ENCODE results near the gene KMT5B.

KMT5B gene

DNA sequence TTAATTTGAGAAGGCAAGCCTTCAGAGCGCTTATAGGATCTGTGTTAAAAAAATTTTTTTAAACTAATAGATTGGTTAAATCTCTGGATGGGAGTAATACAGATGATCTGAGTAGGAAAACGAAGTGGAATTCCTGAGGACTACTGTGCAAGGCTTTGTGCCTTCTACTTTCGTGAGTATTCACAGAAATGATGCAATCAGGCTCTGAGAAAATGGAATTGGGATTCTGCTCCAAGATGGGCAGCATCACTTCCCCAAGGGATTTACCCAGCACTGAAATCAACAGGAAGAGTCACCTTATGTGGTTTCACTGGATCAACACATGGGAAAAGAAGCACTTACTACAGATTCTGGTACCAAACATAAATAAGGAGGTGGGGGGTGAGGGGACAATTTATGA lies 12.5 kb downstream of the KMT5B start:
- Histone ChIP-seq H3K9me2 (replicated peaks; ENCODE audit: low read depth, low read length) (no peaks in the 10 kb centered on the region), H3K9ac (ENCODE audit: low read depth, low read length, poor library complexity, severe bottlenecking) (no peak overlapping the region), H3K4me1 (ENCODE audit: insufficient read depth, low read length, poor library complexity, severe bottlenecking) (no peaks in the 10 kb centered on the region), H3K79me2 (ENCODE audit: insufficient read depth, low read length) (peaks cover 99% of the 10 kb centered on the region), H3F3A (ENCODE audit: low read depth) (no peaks in the 10 kb centered on the region), H4K20me1 (ENCODE audit: insufficient read depth, low read length, poor library complexity, severe bottlenecking) (peaks cover 92% of the 10 kb centered on the region), H3K4me3 (ENCODE audit: low read length, poor library complexity, severe bottlenecking) (no peak overlapping the region), H3K4me2 (ENCODE audit: low read depth, low read length, poor library complexity, severe bottlenecking) (no peak overlapping the region), H3K36me3 (ENCODE audit: insufficient read depth, low read length) (peaks cover 6% of the 10 kb centered on the region; the same call in 1 of the 2 replicates), H3K27me3 (ENCODE audit: insufficient read depth, low read length, poor library complexity, severe bottlenecking) (no peaks in the 10 kb centered on the region), H3K9me3 (ENCODE audit: insufficient read depth, low read depth, low read length) (no peaks in the 10 kb centered on the region), H2AFZ (ENCODE audit: low read length) (no peak overlapping the region)
- TF ChIP-seq EZH2phosphoT487 (IDR thresholded peaks at IDR 0.05; ENCODE audit: borderline replicate concordance): no peak
- TF ChIP-seq, protein P1, sequence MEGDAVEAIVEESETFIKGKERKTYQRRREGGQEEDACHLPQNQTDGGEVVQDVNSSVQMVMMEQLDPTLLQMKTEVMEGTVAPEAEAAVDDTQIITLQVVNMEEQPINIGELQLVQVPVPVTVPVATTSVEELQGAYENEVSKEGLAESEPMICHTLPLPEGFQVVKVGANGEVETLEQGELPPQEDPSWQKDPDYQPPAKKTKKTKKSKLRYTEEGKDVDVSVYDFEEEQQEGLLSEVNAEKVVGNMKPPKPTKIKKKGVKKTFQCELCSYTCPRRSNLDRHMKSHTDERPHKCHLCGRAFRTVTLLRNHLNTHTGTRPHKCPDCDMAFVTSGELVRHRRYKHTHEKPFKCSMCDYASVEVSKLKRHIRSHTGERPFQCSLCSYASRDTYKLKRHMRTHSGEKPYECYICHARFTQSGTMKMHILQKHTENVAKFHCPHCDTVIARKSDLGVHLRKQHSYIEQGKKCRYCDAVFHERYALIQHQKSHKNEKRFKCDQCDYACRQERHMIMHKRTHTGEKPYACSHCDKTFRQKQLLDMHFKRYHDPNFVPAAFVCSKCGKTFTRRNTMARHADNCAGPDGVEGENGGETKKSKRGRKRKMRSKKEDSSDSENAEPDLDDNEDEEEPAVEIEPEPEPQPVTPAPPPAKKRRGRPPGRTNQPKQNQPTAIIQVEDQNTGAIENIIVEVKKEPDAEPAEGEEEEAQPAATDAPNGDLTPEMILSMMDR (conservative IDR thresholded peaks at IDR 0.05; ENCODE audit: low read length): no peak

DNA sequence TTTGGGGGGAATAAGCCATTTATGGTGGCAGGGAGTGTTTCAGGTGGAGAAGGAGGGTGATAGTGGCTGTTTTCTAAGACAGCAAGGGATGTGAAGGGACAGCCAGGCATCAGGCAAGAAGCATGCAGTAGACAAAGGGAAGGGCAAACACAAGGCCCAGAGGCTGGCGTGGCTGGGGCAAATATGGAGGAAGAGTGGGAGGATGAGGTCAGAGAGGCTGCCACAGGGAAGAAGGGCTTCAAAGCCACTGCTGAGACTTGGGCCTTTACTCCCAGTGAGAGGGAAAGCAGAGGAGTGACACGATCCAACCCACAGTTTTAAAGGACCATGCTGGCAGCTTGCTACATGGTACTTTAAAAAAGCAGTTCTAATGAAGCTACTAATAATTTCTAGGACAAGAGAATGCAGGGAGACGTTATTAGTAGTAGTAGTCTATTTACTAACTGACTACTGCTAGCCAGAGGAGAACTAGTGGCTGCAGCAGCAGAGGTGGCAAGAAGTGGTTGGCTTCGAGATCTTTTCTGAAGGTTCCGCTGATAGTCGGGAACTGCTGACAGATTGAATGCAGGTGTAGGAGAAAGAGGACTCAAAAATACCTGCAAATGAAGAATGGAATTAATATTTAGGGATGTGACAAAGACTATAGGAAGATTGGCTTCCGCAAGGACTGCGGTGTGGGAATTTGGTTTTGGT lies 13.7 kb downstream of the KMT5B start:
- H3K9ac ChIP-seq (ENCODE audit: low read depth, low read length, poor library complexity, severe bottlenecking): no peak overlapping the region
- TF ChIP-seq, protein P1 (conservative IDR thresholded peaks at IDR 0.05; ENCODE audit: low read length): no peak
- TF ChIP-seq EZH2phosphoT487 (IDR thresholded peaks at IDR 0.05; ENCODE audit: borderline replicate concordance): no peak
- H4K20me1 ChIP-seq (ENCODE audit: insufficient read depth, low read length, poor library complexity, severe bottlenecking): peaks cover 92% of the 10 kb centered on the region
- H3K79me2 ChIP-seq (ENCODE audit: insufficient read depth, low read length): peaks cover 99% of the 10 kb centered on the region
- no peaks in the 10 kb centered on the region for H3K9me3 ChIP-seq (ENCODE audit: insufficient read depth, low read depth, low read length)
- H3K36me3 ChIP-seq (ENCODE audit: insufficient read depth, low read length): peaks cover 6% of the 10 kb centered on the region; the same call in 1 of the 2 replicates
- no peaks in the 10 kb centered on the region for H3K4me1 ChIP-seq (ENCODE audit: insufficient read depth, low read length, poor library complexity, severe bottlenecking)
- no peak overlapping the region for H2AFZ ChIP-seq (ENCODE audit: low read length)
- no peaks in the 10 kb centered on the region for H3K9me2 ChIP-seq (replicated peaks; ENCODE audit: low read depth, low read length)
- H3K4me2 ChIP-seq (ENCODE audit: low read depth, low read length, poor library complexity, severe bottlenecking): no peak overlapping the region
- H3K27me3 ChIP-seq (ENCODE audit: insufficient read depth, low read length, poor library complexity, severe bottlenecking): no peaks in the 10 kb centered on the region
- H3F3A ChIP-seq (ENCODE audit: low read depth): no peaks in the 10 kb centered on the region
- H3K4me3 ChIP-seq (ENCODE audit: low read length, poor library complexity, severe bottlenecking): no peak overlapping the region

DNA sequence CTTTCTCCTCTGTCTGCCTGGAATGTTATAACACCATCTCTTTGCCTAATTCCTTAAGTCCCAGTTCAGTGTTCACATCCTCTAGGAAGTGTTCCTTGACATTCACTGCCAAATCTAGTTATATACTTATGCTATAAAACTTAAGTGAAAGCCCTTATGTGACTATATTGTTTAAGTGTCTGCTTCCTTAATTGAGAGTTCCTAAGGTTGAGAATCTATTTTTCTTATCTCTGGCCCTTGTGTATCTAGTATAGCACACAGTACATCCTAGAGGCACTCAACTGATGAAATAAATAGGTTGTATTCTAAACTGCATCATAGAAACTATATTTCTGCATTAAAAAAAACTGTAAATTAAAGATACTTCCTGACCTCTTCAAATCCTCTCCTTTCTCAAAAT lies 16.9 kb downstream of the KMT5B start:
- peaks cover 99% of the 10 kb centered on the region for H3K79me2 ChIP-seq (ENCODE audit: insufficient read depth, low read length)
- H3K4me2 ChIP-seq (ENCODE audit: low read depth, low read length, poor library complexity, severe bottlenecking): no peak overlapping the region
- no peaks in the 10 kb centered on the region for H3F3A ChIP-seq (ENCODE audit: low read depth)
- no peaks in the 10 kb centered on the region for H3K4me1 ChIP-seq (ENCODE audit: insufficient read depth, low read length, poor library complexity, severe bottlenecking)
- peaks cover 6% of the 10 kb centered on the region; the same call in 1 of the 2 replicates for H3K36me3 ChIP-seq (ENCODE audit: insufficient read depth, low read length)
- no peaks in the 10 kb centered on the region for H3K9me3 ChIP-seq (ENCODE audit: insufficient read depth, low read depth, low read length)
- no peak overlapping the region for H2AFZ ChIP-seq (ENCODE audit: low read length)
- TF ChIP-seq EZH2phosphoT487 (IDR thresholded peaks at IDR 0.05; ENCODE audit: borderline replicate concordance): no peak
- TF ChIP-seq, protein P1 (conservative IDR thresholded peaks at IDR 0.05; ENCODE audit: low read length): no peak
- H4K20me1 ChIP-seq (ENCODE audit: insufficient read depth, low read length, poor library complexity, severe bottlenecking): peaks cover 92% of the 10 kb centered on the region
- H3K4me3 ChIP-seq (ENCODE audit: low read length, poor library complexity, severe bottlenecking): no peak overlapping the region
- H3K9me2 ChIP-seq (replicated peaks; ENCODE audit: low read depth, low read length): no peaks in the 10 kb centered on the region
- no peak overlapping the region for H3K9ac ChIP-seq (ENCODE audit: low read depth, low read length, poor library complexity, severe bottlenecking)
- H3K27me3 ChIP-seq (ENCODE audit: insufficient read depth, low read length, poor library complexity, severe bottlenecking): no peaks in the 10 kb centered on the region
